ENCODE results near the gene MEIS2.

Gene MEIS2

GRCh38 chr15:37077623-37078351, 22.6 kb downstream of the MEIS2 start:
- no peak for DNase-seq (ENCODE audit: low spot score)

- no peak for DNase-seq (ENCODE audit: low spot score)
These were observed 23.8 kb downstream of the MEIS2 start for GRCh38 chr15:37076543-37076942.

GRCh38 chr15:37075777-37076176, 24.6 kb downstream of the MEIS2 start:
- no peak for DNase-seq (ENCODE audit: low spot score)

- no peak for DNase-seq (ENCODE audit: low spot score)
These were observed 28.2 kb downstream of the MEIS2 start for GRCh38 chr15:37072181-37072580.

GRCh38 chr15:37071134-37071533, 29.2 kb downstream of the MEIS2 start:
- no peak for DNase-seq (ENCODE audit: low spot score)

- DNase-seq (ENCODE audit: low spot score): no peak
These were observed 29.7 kb downstream of the MEIS2 start for GRCh38 chr15:37070686-37071085.

- DNase-seq (ENCODE audit: low spot score): no peak
These were observed 38.4 kb downstream of the MEIS2 start for GRCh38 chr15:37061996-37062395.

GRCh38 chr15:37059086-37059485, 41.3 kb downstream of the MEIS2 start:
- DNase-seq (ENCODE audit: low spot score): no peak

GRCh38 chr15:37058316-37058985, 41.9 kb downstream of the MEIS2 start:
- DNase-seq (ENCODE audit: low spot score): no peak

- no peak for DNase-seq (ENCODE audit: low spot score)
These were observed 42.5 kb downstream of the MEIS2 start for GRCh38 chr15:37057831-37058230.

GRCh38 chr15:37057256-37057655, 43.1 kb downstream of the MEIS2 start:
- DNase-seq (ENCODE audit: low spot score): no peak

- no peak for DNase-seq (ENCODE audit: low spot score)
These were observed 43.9 kb downstream of the MEIS2 start for GRCh38 chr15:37056177-37057121.

GRCh38 chr15:37055481-37055880, 44.9 kb downstream of the MEIS2 start:
- no peak for DNase-seq (ENCODE audit: low spot score)

GRCh38 chr15:37054336-37054735, 46.0 kb downstream of the MEIS2 start:
- DNase-seq (ENCODE audit: low spot score): no peak

GRCh38 chr15:37053166-37053565, 47.2 kb downstream of the MEIS2 start:
- no peak for DNase-seq (ENCODE audit: low spot score)

GRCh38 chr15:37050345-37050744, 50.0 kb downstream of the MEIS2 start:
- DNase-seq (ENCODE audit: low spot score): no peak

- no peak for DNase-seq (ENCODE audit: low spot score)
These were observed 53.3 kb downstream of the MEIS2 start for GRCh38 chr15:37046876-37047614.

- DNase-seq (ENCODE audit: low spot score): no peak
These were observed 54.2 kb downstream of the MEIS2 start for GRCh38 chr15:37045859-37046740.

GRCh38 chr15:37044915-37045648, 55.3 kb downstream of the MEIS2 start:
- no peak for DNase-seq (ENCODE audit: low spot score)

GRCh38 chr15:37041836-37042235, 58.5 kb downstream of the MEIS2 start:
- no peak for DNase-seq (ENCODE audit: low spot score)

Measured in cerebellar cortex (tissue), 1 donor.